ENCODE results near the gene ZCWPW1.

DNA sequence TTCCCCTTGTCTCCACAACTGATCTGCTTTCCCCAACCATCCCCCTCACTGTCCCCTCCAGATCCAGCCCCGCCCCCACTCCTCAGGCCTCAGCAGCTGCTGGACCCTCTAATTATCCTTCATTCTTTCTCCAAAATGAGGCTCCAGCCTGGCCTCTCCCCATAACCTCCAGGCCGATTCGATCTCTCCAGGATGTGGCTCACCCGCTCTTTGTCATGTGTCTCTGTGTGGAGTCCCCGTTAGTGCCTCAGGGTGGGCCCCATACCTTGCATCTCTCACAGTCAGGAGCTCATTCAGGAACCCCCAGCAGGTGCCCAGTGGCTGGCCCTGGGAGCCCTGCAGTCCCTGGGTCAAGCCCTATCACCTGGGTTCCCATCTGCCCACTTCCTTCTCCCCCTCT lies 53.9 kb downstream of the ZCWPW1 start:
- TF ChIP-seq, protein P1, sequence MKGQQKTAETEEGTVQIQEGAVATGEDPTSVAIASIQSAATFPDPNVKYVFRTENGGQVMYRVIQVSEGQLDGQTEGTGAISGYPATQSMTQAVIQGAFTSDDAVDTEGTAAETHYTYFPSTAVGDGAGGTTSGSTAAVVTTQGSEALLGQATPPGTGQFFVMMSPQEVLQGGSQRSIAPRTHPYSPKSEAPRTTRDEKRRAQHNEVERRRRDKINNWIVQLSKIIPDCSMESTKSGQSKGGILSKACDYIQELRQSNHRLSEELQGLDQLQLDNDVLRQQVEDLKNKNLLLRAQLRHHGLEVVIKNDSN (IDR thresholded peaks at IDR 0.05; ENCODE audit: borderline replicate concordance, extremely low read length, insufficient read depth, low read depth, low read length): no peak
- no peak for TF ChIP-seq POLR2A (IDR thresholded peaks at IDR 0.05; ENCODE audit: low read depth, low read length)
- TF ChIP-seq CEBPB (IDR thresholded peaks at IDR 0.05; ENCODE audit: borderline replicate concordance in 1 of 2, low read depth in 2 of 2, low read length in 2 of 2): no peak
- TF ChIP-seq NFIC (IDR thresholded peaks at IDR 0.05; ENCODE audit: low read depth, low read length): no peak
